Parathyroid adenoma (tissue), 2 donors: ENCODE data around the gene TIMP2.

Experiments
- H2AFZ ChIP-seq: fragments of 300-600 bp; sonication (generic); one replicate; pipeline ENCODE4 v1.7.0; 2017; ENCODE audit warnings: antibody characterized with exemption, mild to moderate bottlenecking
- H3K27ac ChIP-seq: fragments of 300-600 bp; sonication (generic); one replicate; pipeline ENCODE4 v1.7.0; 2017
- H3K27me3 ChIP-seq: fragments of 300-600 bp; sonication (generic); one replicate; pipeline ENCODE4 v1.7.0; 2017; ENCODE audit warnings: low read length; ENCODE audit not compliant: control insufficient read depth, insufficient read depth
- H3K36me3 ChIP-seq: fragments of 300-600 bp; sonication (generic); one replicate; pipeline ENCODE4 v1.7.0; 2017; ENCODE audit warnings: low read length; ENCODE audit not compliant: control insufficient read depth, insufficient read depth
- H3K4me1 ChIP-seq: fragments of 300-600 bp; sonication (generic); one replicate; pipeline ENCODE4 v1.7.0; 2017; ENCODE audit warnings: control low read depth
- H3K4me2 ChIP-seq: fragments of 300-600 bp; sonication (generic); one replicate; pipeline ENCODE4 v1.7.0; 2017; ENCODE audit warnings: low read length
- H3K4me3 ChIP-seq: fragments of 300-600 bp; sonication (generic); one replicate; pipeline ENCODE4 v1.7.0; 2017; ENCODE audit warnings: low read depth, low read length
- H3K79me2 ChIP-seq: fragments of 300-600 bp; sonication (generic); one replicate; pipeline ENCODE4 v1.7.0; 2017; ENCODE audit warnings: control low read depth
- H3K9ac ChIP-seq: fragments of 300-600 bp; sonication (generic); one replicate; pipeline ENCODE4 v1.7.0; 2017; ENCODE audit warnings: mild to moderate bottlenecking
- H3K9me3 ChIP-seq: fragments of 300-600 bp; sonication (generic); one replicate; pipeline ENCODE4 v1.7.0; 2017; ENCODE audit warnings: low read length; ENCODE audit not compliant: control insufficient read depth
- TF ChIP-seq, protein P1 (sequence below): fragments of 300-600 bp; sonication (generic); IDR thresholded peaks from one replicate; pipeline ENCODE4 v1.7.0; 2017; ENCODE audit warnings: antibody characterized with exemption, mild to moderate bottlenecking
- donor health status: primary hyperparathyroidism.

TIMP2 gene

DNA sequence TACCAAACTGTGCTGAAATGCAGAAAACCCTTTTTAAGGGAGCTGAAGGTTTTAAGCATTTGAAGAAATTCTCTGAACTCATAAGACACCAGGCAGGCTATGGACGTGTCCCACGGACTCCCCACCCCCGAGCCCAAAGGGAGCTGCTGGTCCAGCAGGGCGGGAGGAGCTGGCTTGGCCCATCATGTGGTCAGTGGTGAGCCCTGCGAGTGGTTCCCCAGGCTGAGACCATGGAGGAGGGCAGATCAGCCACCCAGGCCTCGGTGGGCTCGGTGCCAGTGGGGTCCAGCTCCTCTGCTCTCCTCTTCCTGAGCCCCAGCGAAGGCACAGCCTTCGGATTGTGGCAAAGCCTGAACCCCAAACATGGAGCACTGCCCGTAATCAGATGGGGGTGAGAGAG, 27.5 kb upstream of the TIMP2 start:
- no peak overlapping the region for H3K27ac ChIP-seq
- H3K27me3 ChIP-seq = no peaks in the 10 kb centered on the region
- H3K9ac ChIP-seq = no peak overlapping the region
- H3K36me3 ChIP-seq = no peaks in the 10 kb centered on the region
- TF ChIP-seq, protein P1, sequence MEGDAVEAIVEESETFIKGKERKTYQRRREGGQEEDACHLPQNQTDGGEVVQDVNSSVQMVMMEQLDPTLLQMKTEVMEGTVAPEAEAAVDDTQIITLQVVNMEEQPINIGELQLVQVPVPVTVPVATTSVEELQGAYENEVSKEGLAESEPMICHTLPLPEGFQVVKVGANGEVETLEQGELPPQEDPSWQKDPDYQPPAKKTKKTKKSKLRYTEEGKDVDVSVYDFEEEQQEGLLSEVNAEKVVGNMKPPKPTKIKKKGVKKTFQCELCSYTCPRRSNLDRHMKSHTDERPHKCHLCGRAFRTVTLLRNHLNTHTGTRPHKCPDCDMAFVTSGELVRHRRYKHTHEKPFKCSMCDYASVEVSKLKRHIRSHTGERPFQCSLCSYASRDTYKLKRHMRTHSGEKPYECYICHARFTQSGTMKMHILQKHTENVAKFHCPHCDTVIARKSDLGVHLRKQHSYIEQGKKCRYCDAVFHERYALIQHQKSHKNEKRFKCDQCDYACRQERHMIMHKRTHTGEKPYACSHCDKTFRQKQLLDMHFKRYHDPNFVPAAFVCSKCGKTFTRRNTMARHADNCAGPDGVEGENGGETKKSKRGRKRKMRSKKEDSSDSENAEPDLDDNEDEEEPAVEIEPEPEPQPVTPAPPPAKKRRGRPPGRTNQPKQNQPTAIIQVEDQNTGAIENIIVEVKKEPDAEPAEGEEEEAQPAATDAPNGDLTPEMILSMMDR = no peak
- H3K9me3 ChIP-seq = no peaks in the 10 kb centered on the region
- H3K4me2 ChIP-seq = no peak overlapping the region
- no peak overlapping the region for H2AFZ ChIP-seq
- no peaks in the 10 kb centered on the region for H3K79me2 ChIP-seq
- H3K4me3 ChIP-seq = no peak overlapping the region
- H3K4me1 ChIP-seq = peaks cover 1% of the 10 kb centered on the region

DNA sequence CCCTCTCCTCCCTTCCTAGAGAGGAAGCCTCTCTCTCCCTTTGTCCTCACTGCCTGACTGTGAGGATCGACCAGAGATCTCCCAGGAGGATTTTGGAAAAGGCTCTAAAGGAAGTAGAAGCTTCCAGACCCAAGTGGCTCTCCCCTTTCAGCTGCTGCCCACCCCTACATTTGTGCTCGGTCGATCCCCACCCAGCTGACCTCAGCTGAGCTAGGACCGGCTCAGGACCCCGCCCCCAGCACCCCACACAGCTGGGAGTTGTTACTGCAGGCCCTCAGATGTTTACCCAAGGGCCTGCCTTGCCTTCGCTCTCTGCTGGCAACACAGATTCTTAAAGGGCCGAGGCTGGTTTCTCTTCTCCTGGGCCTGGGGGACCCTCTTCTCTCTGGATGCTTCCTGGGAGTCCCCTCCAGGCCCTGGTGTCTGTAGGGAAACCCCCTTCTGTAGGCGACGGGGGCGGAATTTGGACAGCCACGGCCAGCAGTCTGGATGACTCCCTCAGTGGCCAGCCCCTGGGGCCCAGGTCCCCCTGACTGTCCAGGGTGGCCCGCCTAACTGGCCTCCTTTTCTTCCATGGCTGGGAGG, 26.9 kb upstream of the TIMP2 start:
- H3K27ac ChIP-seq = no peak overlapping the region

DNA sequence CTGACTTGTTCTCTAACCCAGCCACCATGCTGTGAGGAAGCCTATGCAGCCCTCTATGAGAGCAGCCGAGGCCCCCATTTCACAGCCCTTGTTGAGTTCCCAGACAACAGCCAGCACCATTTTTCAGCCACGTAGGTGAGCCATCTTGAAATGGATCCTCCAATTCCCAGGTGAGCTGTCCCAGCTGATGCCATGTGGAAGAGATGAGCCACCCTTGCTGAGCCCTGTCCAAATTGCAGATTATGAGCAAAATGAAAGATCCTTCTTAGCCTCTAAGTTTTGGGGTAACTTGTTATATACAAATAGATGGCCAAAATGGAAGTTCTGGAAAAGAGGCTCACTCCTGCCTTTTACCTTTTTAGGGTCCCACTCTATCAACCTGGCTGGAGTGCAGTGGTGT, 25.7 kb upstream of the TIMP2 start:
- Histone ChIP-seq H3K4me2 (no peak overlapping the region), H3K4me1 (peaks cover 3% of the 10 kb centered on the region), H3K9me3 (no peaks in the 10 kb centered on the region), H3K27ac (no peak overlapping the region), H3K9ac (no peak overlapping the region), H3K4me3 (no peak overlapping the region), H2AFZ (no peak overlapping the region), H3K27me3 (no peaks in the 10 kb centered on the region), H3K79me2 (no peaks in the 10 kb centered on the region), H3K36me3 (no peaks in the 10 kb centered on the region)
- TF ChIP-seq, protein P1 = no peak

More for the DNA sequence above, 26.9 kb upstream of the TIMP2 start:
- Histone ChIP-seq H3K9me3 (no peaks in the 10 kb centered on the region), H2AFZ (no peak overlapping the region), H3K79me2 (no peaks in the 10 kb centered on the region), H3K36me3 (no peaks in the 10 kb centered on the region), H3K9ac (no peak overlapping the region), H3K27me3 (no peaks in the 10 kb centered on the region), H3K4me3 (no peak overlapping the region), H3K4me2 (no peak overlapping the region), H3K4me1 (peaks cover 3% of the 10 kb centered on the region)
- TF ChIP-seq, protein P1 = no peak

DNA sequence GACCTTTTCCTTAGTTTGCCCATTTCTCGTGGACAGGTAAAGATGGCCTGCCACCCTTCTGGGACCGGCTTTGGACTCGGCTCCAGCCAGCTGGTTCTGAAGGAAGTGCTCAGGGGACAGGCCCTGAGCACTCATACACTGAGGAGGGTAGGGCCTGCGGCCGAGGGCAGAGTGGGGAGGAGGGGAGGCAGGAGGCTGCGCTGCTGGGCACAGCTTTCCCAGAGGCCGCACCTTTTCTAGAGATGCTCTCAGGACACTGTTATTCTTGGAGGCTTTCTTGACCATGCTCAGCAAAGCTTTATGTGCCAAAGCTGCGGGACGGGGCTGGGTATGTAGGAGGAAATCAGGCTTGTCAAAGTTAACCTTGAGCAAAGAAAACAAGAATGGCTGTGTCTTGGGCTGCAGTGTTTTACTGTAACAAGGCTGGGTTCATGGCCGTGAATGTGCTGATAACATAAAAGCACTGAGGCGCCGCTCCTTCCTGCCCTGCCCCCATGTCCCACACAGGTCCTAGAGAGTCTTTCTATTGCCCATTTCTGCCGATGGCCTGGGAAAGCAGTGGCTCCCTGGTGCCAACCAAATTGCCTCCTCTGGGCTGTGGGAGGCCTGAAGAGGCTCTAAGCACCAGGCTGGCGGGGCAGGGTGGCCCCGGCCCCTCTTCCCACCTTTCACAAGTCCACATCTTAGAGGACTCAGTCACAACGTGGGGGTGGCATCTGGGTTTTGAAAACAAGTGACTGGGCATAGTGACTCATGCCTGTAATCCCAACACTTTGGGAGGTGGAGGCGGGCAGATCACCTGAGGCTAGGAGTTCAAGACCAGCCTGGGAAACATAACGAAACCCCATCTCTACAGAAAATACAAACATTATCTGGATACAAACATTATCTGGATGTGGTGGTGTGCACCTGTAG, 22.3 kb upstream of the TIMP2 start:
- Histone ChIP-seq H3K79me2 (no peaks in the 10 kb centered on the region), H3K4me2 (no peak overlapping the region), H3K27me3 (no peaks in the 10 kb centered on the region), H3K9me3 (no peaks in the 10 kb centered on the region), H3K4me3 (no peak overlapping the region), H2AFZ (peak overlapping the region; percentile 68), H3K27ac (no peak overlapping the region), H3K4me1 (peaks cover 3% of the 10 kb centered on the region), H3K9ac (no peak overlapping the region), H3K36me3 (no peaks in the 10 kb centered on the region)
- TF ChIP-seq, protein P1 = no peak
